ENCODE measurements around the gene SPOCK2. TPM values are rescaled to one million over a fixed set of nuclear protein-coding genes. Genes with fewer than 3 reads are reported as not detected.
A peak's percentile ranks its signal among the peaks of the same experiment; 100 is the strongest.

SPOCK2 gene
- total and polyA plus RNA-seq, 2 of the 13 experiments (the other 11 are each of a cell fraction or from before 2014, with no cell fraction given) = 8.6 to 30.6 TPM

DNA sequence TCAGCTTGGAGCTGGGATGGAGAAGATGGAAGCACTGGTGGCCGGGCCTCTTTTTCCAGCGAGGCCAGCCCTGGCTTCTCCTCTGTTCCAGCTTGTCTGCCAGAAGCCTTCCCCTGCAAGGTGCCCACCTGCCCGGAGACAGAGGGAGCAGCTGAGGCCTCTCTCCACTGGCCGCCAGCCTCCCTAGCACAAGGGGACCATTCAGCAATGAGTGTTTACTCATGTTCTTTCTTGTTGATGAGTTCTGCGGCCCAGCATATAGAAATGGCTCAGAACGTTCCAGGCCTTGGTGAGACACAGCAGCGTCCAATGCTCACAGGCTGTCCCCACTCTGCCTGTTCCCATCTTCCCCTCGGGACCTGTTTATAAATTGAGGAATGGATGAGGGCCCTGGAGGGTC is 76.9 kb downstream of the SPOCK2 start (continued):
- peak; percentile 23; the same call in 1 of the 2 replicates for TF ChIP-seq ZNF687 (CRISPR knock-in tag; IDR thresholded peaks at IDR 0.05)
- no peak for TF ChIP-seq LCORL (IDR thresholded peaks at IDR 0.05)
- no peak for TF ChIP-seq LCORL (CRISPR knock-in tag; IDR thresholded peaks at IDR 0.05)

GRCh38 chr10:72011016-72011415 is 77.3 kb downstream of the SPOCK2 start:
- in situ Hi-C loops (cut with HindIII; ENCODE audit: extremely low pct_ligation_motif_present, low pct_unique_long_range_greater_than_20kb) (no loop called here), intact Hi-C loops (cut with micrococcal nuclease; ENCODE audit: unreplicated experiment) (no loop called here)
- no peaks in the 10 kb centered on the region for H3K27me3 ChIP-seq (ENCODE audit: control insufficient read depth in 1 of 2, insufficient read depth in 2 of 2, low read length in 2 of 2)
- H3K36me3 ChIP-seq (replicated peaks in 1 of 2; ENCODE audit: control insufficient read depth in 1 of 2, insufficient read depth in 2 of 2, low read length in 2 of 2) = peaks cover 16 to 29% of the 10 kb centered on the region in 2 experiments; a peak in 4 of 5 replicates
- H3K27ac ChIP-seq (ENCODE audit: extremely low read length, insufficient read depth, low read length) = no peak overlapping the region
- CTCF ChIA-PET (ENCODE audit: low intra/inter-chr PET ratio, low total read pairs) = no interaction called here
- no TSS peak for BruUV-seq (replicated peaks)
- peaks cover 51% of the 10 kb centered on the region for H3K4me1 ChIP-seq (ENCODE audit: insufficient read depth, low read length)
- no peaks in the 10 kb centered on the region for H3K79me2 ChIP-seq (ENCODE audit: insufficient read depth, low read length)
- ATAC-seq (no peak), FAIRE-seq (no peak), DNase-seq (ENCODE audit: low spot score) (no peak)
- H2AFZ ChIP-seq (ENCODE audit: low read length) = no peak overlapping the region
- no peak overlapping the region for H3K4me3 ChIP-seq (replicated peaks in 1 of 3; ENCODE audit: insufficient read depth in 1 of 3, low read depth in 2 of 3, low read length in 3 of 3)
- no peaks in the 10 kb centered on the region for H4K20me1 ChIP-seq (ENCODE audit: insufficient read depth, low read length)
- no peaks in the 10 kb centered on the region for H3K9me3 ChIP-seq (ENCODE audit: low read length)
- POLR2A ChIA-PET = interaction anchor here (1.8 kb wide), 1 partner anchor 20 kb away, joined by 7 read pairs; no protein-coding TSS in a partner anchor
- H3K9ac ChIP-seq (ENCODE audit: insufficient read depth, low read depth, low read length) = no peak overlapping the region
- no peak overlapping the region for H3K4me2 ChIP-seq (ENCODE audit: low read depth, low read length)
- 93% methylated on average over 6 of the region's 9 CpGs for WGBS (ENCODE audit: low lambda C conversion rate)
- TF ChIP-seq ONECUT2 (CRISPR knock-in tag; IDR thresholded peaks at IDR 0.05) (no peak), RERE (CRISPR knock-in tag; IDR thresholded peaks at IDR 0.05; ENCODE audit: low read depth) (no peak), ZNF616 (CRISPR knock-in tag; IDR thresholded peaks at IDR 0.05; ENCODE audit: low read depth) (no peak), FOSL2 (CRISPR knock-in tag; IDR thresholded peaks at IDR 0.05) (no peak), KLF6 (CRISPR knock-in tag; IDR thresholded peaks at IDR 0.05) (no peak)
- TF ChIP-seq, protein P1, sequence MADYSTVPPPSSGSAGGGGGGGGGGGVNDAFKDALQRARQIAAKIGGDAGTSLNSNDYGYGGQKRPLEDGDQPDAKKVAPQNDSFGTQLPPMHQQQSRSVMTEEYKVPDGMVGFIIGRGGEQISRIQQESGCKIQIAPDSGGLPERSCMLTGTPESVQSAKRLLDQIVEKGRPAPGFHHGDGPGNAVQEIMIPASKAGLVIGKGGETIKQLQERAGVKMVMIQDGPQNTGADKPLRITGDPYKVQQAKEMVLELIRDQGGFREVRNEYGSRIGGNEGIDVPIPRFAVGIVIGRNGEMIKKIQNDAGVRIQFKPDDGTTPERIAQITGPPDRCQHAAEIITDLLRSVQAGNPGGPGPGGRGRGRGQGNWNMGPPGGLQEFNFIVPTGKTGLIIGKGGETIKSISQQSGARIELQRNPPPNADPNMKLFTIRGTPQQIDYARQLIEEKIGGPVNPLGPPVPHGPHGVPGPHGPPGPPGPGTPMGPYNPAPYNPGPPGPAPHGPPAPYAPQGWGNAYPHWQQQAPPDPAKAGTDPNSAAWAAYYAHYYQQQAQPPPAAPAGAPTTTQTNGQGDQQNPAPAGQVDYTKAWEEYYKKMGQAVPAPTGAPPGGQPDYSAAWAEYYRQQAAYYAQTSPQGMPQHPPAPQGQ (CRISPR knock-in tag; IDR thresholded peaks at IDR 0.05; ENCODE audit: borderline replicate concordance) = no peak
- TF ChIP-seq, protein P2, sequence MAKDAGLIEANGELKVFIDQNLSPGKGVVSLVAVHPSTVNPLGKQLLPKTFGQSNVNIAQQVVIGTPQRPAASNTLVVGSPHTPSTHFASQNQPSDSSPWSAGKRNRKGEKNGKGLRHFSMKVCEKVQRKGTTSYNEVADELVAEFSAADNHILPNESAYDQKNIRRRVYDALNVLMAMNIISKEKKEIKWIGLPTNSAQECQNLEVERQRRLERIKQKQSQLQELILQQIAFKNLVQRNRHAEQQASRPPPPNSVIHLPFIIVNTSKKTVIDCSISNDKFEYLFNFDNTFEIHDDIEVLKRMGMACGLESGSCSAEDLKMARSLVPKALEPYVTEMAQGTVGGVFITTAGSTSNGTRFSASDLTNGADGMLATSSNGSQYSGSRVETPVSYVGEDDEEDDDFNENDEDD (CRISPR knock-in tag; IDR thresholded peaks at IDR 0.05; ENCODE audit: borderline replicate concordance) = no peak

All from HepG2 (cell line).